Astrocyte of the hippocampus (primary cell): ENCODE results near the gene MAGEH1.

Experiments
- DNase-seq: peaks from one replicate; pipeline ENCODE4 v3.0.0; 2011; ENCODE audit warnings: low read depth, low spot score

MAGEH1 gene

DNA sequence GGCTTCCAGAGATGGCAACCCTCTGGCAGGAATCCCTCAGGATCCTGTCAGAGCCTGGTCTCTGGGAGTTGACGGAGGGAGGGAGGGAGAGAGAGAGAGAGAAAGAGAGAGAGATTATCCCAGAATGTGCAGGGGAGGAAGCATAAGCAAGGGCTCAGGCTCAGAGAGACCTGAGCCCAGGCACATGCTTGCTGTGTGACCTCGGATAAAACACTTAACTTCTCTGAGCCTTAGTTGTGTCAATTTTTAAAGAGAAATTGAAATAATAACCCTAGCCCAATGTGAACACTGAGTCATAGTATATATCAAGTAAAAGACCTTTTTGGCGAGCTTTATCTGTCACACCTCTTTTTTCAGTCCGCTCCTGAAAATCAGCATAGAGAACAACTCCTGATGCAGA is 38.2 kb downstream of the MAGEH1 start:
- DNase-seq: no peak

DNA sequence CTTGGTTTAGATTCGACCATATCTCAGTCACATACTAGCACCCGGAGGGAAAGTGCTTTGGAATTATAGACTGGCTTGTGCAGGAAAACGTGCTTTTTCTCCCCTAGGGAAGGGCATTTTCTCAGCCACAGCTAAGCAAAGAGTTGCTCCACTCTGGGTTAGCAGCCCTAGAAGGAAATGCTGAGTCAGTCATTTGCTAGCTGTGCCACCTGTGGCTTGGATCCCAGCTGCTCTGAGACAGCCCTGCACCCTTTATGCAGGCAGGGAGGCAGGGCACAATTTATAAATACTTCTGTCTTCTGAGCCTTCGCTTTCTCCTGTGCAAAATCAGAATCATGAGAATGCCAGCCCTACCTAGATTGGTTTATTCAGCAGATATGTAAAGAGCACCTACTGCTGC is 39.0 kb downstream of the MAGEH1 start:
- no peak for DNase-seq
